ENCODE results near the gene PIP4P1. TPM values are rescaled to one million over a fixed set of nuclear protein-coding genes. Genes with fewer than 3 reads are reported as not detected.

PIP4P1 gene
- total and polyA plus RNA-seq, 2 of the 8 experiments (the other 6 are each of a cell fraction or from before 2014, with no cell fraction given), result 29.5 to 60.0 TPM

DNA sequence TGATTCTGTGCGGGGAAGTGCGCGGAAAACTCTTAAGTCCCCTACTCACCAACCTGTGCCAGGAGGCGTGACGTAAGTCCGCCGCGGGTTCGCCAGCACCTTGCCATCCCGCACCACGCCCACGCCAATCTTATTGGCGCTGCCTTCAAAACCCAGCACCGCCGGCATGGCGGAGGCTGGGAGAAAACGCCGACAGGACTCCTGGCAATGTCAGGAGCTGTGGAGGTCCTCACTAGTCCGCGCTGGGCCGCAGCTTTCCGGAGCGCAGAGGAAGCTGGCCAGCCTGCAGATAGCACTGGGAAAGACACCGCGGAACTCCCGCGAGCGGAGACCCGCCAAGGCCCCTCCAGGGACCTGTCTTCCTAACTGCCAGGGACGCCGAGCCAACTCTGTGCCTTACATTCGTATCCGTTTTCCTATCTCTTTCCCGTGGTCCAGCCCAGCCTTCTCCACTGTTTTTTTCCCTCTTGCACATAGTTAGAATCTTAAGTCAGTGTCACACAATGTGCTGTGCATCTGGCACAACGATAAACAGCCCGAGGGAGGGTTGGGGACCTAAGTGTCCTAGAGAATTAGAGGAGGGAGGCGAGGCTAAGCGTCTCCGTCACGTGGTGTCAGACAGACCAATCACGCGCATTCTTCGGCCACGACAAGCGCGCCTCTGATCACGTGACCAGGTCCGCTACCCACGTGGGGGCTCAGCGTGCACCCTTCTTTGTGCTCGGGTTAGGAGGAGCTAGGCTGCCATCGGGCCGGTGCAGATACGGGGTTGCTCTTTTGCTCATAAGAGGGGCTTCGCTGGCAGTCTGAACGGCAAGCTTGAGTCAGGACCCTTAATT lies 6.5 kb downstream of the PIP4P1 start, which contains the start of the genes APEX1 and OSGEP (continued):
- TF ChIP-seq GABPA (IDR thresholded peaks at IDR 0.05; ENCODE audit: borderline replicate concordance, insufficient read depth, low read length), result no peak
- TF ChIP-seq EGR1 (IDR thresholded peaks at IDR 0.05; ENCODE audit: borderline replicate concordance, low read depth, low read length), result peak; percentile 46; the same call in 1 of the 2 replicates
- TF ChIP-seq RXRA (IDR thresholded peaks at IDR 0.05; ENCODE audit: insufficient read depth, low read depth, low read length), result no peak
- no peak for TF ChIP-seq JUN (IDR thresholded peaks at IDR 0.05; ENCODE audit: low read depth, low read length)
- TF ChIP-seq CREB1 (IDR thresholded peaks at IDR 0.05), result peak; percentile 57
- no peak for TF ChIP-seq BACH1 (IDR thresholded peaks at IDR 0.05; ENCODE audit: low read length)
- TF ChIP-seq, protein P1, sequence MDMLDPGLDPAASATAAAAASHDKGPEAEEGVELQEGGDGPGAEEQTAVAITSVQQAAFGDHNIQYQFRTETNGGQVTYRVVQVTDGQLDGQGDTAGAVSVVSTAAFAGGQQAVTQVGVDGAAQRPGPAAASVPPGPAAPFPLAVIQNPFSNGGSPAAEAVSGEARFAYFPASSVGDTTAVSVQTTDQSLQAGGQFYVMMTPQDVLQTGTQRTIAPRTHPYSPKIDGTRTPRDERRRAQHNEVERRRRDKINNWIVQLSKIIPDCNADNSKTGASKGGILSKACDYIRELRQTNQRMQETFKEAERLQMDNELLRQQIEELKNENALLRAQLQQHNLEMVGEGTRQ (IDR thresholded peaks at IDR 0.05; ENCODE audit: low read length), result peak; percentile 100
- peak; percentile 78; the same call in 1 of the 2 replicates for TF ChIP-seq YY1 (IDR thresholded peaks at IDR 0.05; ENCODE audit: low read depth, low read length)
- TF ChIP-seq POU5F1 (IDR thresholded peaks at IDR 0.05; ENCODE audit: low read depth, low read length), result no peak
- no peak for TF ChIP-seq RFX5 (IDR thresholded peaks at IDR 0.05; ENCODE audit: borderline replicate concordance, low read depth, low read length)
- no peak for TF ChIP-seq RNF2 (IDR thresholded peaks at IDR 0.05; ENCODE audit: borderline replicate concordance, low read depth, low read length, missing control alignments, poor library complexity, severe bottlenecking)
- peak; percentile 57; the same call in 1 of the 2 replicates for TF ChIP-seq BRCA1 (IDR thresholded peaks at IDR 0.05; ENCODE audit: low read depth, low read length)
- TF ChIP-seq RBBP5 (IDR thresholded peaks at IDR 0.05; ENCODE audit: borderline replicate concordance, low read depth, low read length), result no peak
- peak; percentile 96 for TF ChIP-seq GTF2F1 (IDR thresholded peaks at IDR 0.05; ENCODE audit: borderline replicate concordance, low read depth, low read length)
